ENCODE data around the gene JMJD1C.

GRCh38 chr10:63256009-63256773 lies 209.6 kb downstream of the JMJD1C start:
- no peak for TF ChIP-seq POLR2A (IDR thresholded peaks at IDR 0.05; ENCODE audit: low read depth, low read length)
- no peak for TF ChIP-seq POLR2AphosphoS5 (IDR thresholded peaks at IDR 0.05; ENCODE audit: low read depth, low read length)
- no peak for TF ChIP-seq TAF1 (IDR thresholded peaks at IDR 0.05; ENCODE audit: borderline replicate concordance, low read depth, low read length)
